Activated CD4-positive, alpha-beta T cell treated with anti-CD3 and anti-CD28 coated beads, Interleukin-2, Interleukin-6, amounts not matched to agents 100 ng/mL and 50 ng/mL, durations not matched to agents 16 hours and 8 hours (primary cell): ENCODE data around the gene MYO1G.
"Not testable (repeated sequence)": the region's sequence is repeated elsewhere in the genome, so short reads cannot be mapped to it uniquely, and the experiment has no call there.

Experiments
- DNase-seq: peaks from one replicate; pipeline ENCODE4 v3.0.0-alpha.2; 2020

MYO1G gene

DNA sequence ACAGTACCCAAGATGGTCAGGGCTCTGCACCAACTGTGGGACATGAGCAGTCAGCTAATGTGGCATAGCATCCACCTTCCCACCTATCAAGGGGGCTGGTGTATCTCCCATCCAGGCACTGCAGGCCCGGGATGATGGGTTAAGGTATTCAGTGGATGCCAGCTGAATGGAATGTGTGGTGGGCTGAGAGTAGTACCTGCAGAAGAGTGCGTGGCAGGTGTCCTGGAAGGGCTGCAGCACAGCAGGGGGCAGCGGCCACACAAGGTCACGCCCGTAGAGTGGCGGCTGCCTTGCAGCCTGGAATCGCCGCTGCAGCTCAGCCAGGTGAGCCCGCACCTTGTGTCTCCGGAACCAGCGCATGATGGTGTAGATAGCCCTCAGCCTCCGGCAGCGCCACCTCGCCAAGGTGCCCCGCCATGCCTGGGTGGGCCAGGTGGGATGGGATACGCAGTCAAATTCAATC lies 13.3 kb downstream of the MYO1G start:
- DNase-seq = no peak

DNA sequence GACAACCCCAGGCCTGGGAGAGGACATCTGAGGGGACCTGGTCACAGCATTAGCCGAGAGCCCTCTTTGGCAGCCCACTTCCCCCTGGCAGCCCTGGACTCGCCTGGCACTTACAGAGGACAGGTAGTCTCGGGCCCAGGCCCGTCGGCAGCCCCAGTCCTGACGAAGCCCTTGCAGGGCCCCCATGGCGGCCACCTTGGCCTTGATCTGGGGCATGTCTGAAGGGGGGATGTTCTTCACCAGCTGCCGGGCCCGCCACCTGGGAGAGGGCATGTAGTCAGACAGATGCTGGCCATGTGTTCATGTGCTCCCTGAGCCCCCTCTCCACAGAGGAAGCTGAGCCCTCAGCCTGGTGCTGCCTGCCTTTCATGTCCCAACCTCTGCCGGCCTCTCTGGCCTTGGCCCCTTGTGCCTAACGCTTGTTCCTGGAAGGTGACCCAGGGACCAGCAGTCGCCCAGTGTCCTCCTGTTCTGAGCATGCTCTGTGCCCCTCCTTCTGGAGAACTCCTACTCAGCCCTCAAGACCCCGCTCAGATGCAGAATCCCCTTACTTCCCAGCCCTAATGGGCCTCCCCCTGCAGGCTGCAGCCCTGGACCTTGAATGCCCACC lies 13.9 kb downstream of the MYO1G start:
- DNase-seq = no peak

DNA sequence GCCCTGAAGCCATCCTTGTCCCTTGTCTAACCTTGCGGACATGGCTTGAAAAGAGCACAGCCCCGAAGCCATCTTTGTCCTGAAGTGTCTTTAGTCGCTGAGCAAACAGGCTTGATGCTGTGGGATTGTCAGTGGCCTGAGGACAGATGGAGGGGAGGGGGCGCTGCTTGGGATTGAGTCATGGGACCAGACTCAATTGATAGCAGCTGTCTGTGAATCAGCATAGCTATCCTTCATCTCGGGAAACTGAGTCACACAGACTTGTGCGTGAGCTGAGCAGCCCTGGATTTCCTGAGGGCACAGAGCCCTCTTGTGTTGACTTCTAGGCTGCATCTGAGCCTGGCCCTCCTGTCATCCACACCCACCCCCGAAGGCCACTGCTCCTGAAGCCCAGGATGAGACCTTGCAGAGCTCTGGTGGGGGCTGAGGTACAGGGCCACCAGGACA lies 14.4 kb downstream of the MYO1G start:
- no peak for DNase-seq

DNA sequence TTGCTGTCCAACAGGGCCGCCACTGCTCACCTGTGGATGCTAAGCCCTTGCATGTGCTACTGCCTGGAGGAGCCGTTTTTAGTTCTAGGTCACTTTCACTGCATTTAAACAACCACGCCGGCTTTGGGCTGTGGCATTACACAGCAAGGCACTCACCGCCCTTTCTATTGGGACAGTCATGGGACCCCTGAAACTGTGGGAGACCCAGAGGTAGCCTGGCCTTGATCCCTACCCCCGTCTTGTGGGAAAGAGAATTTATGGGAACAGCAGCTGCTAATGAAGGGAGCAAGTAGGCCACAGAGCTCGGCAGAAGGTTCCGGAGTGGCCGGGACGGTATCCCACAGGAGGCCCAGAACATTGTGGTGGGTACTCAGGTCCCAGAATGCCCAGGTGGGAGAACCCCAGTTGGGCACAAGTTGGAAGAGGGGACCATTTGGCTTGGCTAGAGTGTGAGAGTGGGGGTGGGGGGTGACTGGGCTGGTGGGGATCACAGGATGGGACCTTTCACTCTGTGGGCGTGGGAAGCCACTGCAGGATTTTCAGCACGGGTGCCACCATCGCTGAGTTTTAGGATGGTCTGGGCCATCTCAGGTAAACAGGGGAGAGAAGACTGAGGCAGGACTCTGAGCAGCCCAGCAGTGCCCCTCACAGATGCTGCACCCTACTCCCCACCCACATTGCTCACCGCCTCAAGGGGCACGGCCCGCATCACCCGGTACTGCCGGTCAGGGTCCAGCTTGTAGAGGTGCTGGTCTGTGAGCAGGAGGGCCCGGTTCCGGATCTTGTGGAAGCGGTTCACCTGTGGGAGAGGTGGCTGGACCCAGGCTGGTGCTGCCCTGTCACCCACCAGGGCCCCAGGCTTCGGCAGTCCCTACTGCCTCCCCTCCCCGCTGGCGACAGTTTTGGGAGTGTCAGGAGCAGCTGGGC lies 15.2 kb downstream of the MYO1G start:
- no peak for DNase-seq

DNA sequence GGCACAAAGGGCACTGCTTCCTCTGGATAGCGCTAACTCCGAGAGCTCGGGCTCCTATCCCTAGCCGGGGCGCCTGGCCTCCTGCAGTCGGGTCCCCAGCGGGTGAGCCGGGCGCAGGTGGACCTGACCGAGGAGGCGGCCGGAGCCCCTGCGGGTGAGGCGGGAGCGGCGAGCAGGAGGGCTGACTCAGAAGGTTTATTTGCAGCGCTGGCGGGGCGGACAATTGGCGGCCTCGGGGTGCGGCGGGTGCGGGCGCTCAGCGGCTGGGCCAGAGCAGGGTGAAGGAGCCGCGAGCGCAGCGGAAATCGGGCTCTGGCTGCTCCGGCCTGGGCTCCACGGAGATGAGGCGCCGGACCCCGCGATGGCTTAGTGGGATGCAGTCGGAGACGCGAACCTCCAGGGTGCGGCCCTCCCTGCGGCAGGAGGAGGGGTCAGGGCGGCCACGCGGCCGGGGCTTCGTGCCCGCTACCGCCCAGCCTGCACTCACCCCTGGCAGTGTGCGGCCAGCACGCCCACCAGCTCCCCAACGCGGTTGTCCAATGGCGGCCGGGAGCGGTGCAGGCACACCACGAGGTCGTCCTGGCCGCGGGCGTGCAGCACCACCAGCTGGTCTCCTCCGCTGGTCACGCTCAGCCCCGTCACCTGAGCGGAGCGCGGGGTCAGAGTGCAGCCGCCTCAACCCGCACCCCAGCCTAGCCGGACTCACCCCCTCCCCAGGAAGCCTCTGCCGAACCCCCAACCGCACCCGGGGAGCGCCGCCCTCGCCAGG lies 16.1 kb downstream of the MYO1G start:
- no peak for DNase-seq

DNA sequence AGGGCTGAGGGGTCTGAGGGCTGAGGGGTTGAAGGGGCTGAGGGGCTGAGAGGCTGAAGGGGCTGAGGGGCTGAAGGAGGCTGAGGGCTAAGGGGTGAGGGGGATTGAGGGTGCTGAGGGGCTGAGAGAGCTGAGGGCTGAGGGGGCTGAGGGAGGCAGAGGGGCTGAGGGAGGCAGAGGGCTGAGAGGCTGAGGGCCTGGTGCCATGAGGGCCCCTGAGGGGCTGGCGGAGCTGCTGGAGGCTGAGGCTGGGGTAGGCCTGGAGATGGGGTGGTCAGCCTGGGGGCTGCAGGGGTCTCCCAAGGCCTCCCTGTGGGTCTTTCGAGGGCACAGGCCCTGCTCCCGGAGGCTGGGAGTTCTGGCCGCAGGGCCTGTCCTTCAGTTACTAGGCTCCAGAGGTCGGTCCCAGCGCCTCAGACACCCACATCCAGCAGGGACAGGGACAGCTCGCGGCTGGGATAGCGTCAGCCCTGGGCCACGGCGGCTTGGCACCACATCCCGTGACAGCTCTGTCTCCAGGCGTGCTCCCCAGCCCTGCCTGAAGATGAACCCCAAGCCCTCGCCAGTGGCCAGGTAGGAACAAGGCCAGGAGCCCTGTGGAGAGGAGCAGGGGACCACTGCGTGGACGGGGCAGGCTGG lies 16.9 kb downstream of the MYO1G start:
- no peak for DNase-seq

DNA sequence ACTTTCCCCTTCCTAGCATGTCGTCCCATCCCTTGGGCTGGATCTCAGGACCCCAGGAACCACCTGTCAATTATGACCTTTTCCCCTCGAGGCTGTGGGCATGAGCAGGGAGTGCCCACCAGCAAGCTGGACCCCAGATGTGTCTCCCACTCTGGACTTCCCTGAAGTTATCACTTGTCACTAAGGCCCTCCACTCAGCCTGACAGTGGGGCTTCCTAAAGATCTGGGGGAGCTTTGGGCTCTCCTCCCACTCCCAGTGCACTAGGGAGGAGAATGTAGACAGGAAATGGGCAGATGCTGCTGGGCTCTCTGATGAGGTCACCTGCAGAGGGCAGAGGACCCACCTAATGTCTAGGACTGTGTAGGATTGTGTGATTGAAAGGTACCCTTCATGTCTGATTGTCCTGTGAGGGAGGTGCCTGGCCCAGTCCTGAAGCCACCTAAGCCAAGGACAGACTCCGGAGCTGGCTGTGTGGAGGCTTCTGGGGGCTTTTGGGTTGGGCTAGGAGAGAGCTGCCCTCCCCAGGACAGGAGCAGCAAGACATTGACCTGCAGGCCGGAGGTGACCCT lies 18.7 kb downstream of the MYO1G start:
- no peak for DNase-seq

DNA sequence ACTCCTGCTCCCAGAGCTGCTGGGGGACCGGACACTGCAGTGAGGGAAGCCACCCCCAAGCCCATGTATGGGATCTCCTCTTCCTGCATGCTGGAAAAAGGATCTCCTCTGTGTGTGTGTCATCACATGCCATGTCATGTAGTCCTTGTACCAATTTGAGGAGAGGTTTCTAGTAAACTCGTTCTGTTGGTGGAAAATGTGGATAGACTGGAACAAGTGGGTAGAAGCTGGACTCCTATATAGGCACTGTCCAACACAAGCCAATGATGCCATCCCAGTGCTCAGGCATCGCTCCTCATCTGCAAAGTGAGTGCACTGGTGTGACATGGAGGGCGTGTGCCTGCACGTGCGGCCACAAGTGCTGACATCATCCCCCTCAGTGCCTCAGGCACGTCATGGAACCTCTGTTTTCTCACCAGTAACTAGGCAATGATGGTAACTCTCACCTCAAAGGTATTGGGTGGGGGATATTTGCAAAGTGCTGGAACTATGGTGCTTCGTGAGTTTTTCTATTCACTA lies 19.3 kb downstream of the MYO1G start:
- no peak for DNase-seq

DNA sequence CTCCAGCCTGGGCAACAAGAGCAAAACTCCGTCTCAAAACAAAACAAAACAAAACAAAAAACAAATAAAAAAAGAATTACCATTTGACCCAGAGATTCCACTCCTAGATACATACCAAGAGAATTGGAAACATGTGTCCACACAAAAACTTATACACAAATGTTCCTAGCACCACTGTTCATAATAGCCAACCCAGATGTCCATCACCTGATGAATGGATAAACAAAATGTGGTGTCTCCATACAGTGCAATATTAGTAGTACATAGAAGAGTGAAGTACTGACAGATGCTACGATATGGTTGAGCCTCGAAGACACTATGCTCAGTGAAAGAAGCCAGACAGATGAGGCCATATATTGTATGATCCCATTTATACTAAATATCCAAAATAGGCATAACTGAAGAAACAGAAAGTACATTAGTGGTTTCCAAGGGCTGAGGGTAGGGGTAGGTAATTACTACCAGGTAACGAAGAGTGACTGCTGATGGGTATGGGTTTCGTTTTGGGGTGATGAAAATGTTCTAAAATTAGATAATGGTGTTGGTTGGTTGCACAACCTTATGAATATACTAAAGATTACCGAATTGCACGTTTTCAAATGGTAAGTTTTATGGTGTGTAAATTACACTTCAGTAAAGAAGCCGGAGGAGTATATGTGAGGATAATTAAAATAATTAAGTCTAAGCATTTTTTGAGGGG lies 20.0 kb downstream of the MYO1G start:
- no peak for DNase-seq

DNA sequence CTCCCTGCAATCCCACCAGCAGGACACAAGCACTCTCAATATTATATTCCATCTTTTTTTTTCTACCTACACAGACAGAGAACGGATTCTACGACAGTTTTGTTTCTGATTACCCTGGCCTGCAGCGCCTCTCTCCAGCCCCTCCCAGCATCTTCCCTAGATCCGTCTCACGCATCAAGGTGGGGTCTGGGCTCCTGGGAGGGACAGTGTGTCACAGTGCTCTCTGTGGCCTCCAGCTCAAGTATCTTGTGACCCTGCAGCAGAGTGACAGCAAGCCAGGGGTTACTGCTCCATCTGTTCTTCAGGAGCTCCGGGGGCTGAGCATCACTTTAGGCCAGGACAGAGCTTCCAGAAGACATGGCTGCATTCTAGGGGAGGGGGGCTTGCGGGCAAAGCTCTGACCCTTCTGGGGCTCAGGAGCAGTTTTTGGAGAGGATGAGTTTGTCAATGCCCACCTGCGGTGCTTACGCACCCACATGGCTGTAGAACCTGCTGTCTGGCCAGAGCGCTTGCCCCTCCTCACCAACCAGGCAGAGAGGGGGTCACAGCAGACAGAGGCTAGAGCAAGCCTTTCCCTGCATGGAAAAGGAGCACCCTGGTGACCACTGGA lies 22.6 kb downstream of the MYO1G start:
- DNase-seq = no peak

DNA sequence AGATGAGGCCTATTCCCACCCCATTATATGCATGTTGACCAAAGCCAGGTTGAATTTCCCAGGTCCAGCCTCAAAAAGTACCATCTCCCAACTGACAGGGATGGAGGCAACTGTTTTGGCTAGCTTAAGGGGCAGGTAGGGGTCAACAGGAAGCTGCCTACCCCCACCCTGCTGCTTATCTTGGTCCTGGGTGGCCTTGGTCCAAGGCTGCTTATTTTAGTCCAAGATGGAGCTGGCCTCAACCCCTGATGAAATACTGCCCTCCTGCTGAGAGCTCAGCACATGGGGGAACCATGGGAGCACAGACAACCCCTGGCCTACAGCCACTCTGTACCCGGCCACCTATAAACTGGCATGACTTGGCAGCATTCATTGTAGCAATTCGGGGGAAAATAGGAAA lies 23.1 kb downstream of the MYO1G start:
- DNase-seq = no peak

DNA sequence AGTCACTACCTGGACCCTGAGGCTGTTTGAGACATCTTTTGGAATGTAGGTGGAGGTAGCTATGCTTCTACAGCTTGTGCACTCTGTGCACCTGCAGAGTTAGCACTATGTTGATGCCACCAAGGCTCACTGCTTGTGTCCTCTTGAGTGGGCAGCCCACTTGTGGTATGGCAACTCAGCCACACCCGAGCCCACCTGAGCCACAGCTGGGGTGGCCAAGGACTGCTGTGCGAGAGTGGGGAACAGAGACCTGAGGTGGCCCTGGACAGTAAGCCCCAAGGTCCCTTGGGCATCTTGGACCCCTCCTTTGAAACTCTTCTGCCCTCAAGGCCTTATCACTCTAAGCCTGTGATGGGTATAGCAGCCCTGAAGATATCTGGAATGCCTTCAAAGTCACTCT lies 25.7 kb downstream of the MYO1G start:
- DNase-seq = no peak

DNA sequence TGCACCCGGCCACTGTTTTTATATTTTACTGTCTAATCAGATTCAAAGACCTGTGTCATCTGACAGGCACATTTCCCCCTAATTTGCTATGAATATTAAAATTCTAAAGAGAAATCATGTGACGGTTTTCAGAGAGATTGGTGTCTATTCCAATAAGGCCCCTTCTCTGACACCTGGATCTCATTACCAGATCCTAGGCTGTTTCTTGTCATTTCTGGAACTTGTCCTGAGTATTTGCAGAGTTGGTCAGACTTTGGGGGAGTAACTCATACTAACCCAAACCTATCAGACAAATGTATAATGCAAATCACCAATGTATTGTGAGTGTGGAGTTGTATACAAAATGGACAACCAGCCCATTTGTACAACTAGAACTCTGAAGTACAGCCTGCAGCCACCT lies 29.5 kb downstream of the MYO1G start:
- DNase-seq = no peak

DNA sequence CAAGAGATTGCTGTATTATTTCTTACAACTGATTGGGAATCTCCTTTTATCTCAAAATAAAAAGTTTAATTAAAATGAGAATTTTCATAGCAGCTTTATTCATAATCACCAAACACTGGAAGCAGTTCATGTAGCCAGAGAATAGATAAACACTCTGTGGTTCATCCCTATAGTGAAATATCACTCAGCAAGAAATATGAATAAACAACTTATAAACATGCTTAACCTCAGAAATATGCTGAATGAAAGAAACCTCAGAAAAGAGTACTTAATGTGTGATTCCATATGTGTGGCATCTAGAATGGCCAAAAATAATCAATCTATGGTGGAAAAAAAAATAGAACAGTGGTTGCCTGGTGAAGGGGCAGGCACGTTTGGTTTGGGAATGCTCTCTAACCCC lies 33.3 kb downstream of the MYO1G start:
- no peak for DNase-seq

DNA sequence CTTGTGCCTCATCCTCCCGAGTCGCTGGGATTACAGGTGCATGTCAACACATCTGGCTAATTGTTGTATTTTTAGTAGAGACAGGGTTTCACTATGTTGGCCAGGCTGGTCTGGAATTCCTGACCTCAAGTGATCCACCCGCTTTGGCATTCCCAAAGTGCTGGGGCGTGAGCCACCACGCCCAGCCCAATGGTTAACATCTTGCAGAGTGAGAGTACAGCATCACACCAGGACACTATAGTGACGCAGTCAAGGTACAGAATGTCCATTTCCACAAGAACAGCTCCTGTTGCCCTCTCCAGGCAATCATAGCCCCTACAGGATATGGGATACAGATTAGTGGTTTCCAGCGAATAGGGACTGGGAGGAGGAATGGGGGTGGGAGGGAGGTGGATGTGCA lies 34.0 kb downstream of the MYO1G start:
- no peak for DNase-seq

DNA sequence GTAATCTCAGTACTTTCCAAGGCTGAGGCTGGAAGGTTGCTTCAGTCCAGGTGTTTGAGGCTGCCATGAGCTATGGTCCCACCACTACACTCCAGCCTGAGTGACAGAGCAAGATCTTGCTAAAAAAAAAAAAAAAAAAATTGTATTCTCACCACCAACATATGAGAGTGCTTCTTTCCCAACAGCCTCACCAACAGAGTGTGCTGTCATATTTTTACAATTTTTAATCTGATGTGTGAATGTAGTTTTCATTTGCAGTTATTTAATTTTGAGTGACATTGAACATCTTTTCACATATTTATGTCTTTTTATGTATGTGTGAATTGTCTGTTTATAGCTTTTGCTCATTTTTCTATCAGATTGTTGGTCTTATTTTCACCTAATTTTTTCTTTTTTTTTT lies 35.2 kb downstream of the MYO1G start:
- no peak for DNase-seq

DNA sequence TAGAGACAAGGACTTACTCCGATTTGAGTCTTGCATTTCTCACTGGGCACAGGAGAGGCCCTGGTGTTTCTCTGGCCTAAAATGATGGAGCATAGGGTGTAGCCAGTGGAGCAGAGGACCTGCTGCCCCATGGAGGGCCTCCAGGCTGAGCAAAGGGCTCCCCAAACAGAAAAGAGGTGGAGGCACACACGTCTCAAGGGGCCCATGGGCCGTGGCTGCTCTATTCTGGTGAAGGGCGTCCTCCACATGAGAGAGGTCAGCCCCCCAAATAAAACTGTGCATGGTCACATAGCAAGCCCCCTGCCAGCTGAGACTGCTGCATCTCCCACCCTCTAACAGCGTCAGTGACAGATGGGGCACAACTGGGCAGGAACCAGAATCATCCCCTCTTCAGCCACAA lies 41.4 kb downstream of the MYO1G start:
- DNase-seq = no peak

DNA sequence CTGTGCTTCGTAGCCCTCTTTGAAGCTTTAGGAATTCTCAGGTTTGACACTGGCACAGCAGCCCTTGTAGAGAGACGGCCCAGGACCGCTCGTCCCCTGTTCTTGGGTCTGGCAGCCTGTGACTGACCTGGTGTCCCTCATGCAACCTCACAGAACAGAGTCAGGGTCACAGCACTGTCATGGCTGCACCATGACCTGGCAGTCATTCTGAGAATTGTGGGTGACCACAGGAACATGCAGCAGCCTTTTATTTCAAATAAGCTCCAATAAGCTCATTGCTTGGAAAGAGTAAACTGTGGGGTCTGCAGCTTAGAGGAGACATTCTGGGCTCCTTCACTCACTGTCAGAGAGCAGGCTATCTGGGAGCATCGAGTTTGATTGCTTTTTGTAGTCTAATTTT lies 42.5 kb downstream of the MYO1G start:
- peak; percentile 25 for DNase-seq

DNA sequence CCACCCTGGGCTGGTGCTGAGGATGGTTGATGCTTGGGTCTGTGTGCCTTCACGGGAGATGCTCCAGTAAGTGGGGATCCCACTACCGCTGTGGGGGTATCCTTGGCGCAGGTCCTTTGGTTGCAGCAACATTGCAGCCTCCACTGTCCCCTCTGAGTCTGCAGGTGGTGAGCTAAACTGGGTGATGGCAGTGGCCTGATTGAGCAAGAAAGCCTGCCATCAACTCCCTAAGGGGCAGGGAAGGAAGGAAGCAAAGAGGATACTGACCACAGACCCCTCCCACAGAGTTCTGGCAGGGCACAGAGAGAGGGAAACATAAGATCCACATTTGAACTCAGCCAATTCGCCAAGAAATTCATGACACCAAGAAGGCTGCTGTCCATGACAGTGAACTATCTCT lies 43.2 kb downstream of the MYO1G start:
- no peak for DNase-seq

DNA sequence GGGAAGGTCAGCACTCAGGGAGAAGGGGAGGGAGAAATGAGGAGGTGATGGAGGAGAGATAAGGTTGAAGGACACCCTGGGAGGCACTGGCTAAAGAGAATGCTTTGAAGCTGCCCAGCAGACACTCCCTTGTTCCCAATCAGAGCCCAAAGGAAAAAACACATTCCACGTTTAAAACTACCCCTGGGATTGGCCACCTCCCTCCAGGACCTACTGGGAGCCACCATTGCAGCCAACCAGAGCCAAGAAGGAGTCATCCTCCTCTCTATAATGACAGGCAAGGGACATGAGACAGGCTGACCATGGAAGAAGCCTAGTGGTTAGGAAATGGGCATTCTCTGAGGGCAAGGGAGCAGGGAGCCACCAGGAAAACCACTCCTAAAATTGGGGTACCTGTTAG lies 43.8 kb downstream of the MYO1G start:
- no peak for DNase-seq

DNA sequence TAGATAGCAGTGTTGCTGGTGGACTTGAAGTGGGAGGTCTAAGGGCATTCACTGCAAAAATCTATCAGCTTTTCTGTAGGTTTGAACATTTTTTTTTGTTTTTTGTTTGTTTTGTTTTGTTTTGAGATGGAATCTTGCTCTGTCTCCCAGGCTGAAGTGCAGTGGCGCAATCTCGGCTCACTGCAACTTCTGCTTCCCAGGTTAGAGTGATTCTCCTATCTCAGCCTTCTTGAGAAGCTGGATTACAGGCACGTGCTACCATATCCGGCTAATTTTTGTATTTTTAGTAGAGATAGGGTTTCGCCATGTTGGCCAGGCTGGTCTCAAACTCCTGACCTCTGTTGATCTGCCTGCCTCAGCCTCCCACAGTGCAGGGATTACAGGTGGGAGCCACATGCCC lies 44.3 kb downstream of the MYO1G start:
- not testable (repeated sequence) for DNase-seq
